CD4-positive, alpha-beta T cell (primary cell): ENCODE results near the gene STAB2. TPM values are rescaled to one million over a fixed set of nuclear protein-coding genes. Genes with fewer than 3 reads are reported as not detected.
"Not testable (repeated sequence)": the region's sequence is repeated elsewhere in the genome, so short reads cannot be mapped to it uniquely, and the experiment has no call there.

ENCODE experiments used
- ATAC-seq: fragments of 200-7000 bp; cut with Tn5 transposase; one replicate; pipeline ENCODE4 v1.10.0; 2022; ENCODE audit warnings: mild to moderate bottlenecking; ENCODE audit not compliant: poor library complexity
- CTCF ChIA-PET: fragments of 350-600 bp; sonication (Branson Sonifier 250); formaldehyde crosslinking; loops from one replicate; lab custom pipeline; 2021; ENCODE audit warnings: antibody characterized with exemption, inconsistent platforms; lab: Charles Lee
- POLR2A ChIA-PET: fragments of 350-600 bp; sonication (Branson Sonifier 250); formaldehyde crosslinking; loops from one replicate; lab custom pipeline; 2021; ENCODE audit warnings: antibody characterized with exemption, inconsistent platforms; lab: Charles Lee
- DNase-seq, 14 experiments: peaks; one replicate each; pipeline ENCODE4 v3.0.0-alpha.2; 2013 to 2020; ENCODE audit warnings: mixed read lengths in 2 of 14
- H3K27ac ChIP-seq, 2 donors: one replicate each; pipeline versions ENCODE4 v1.5.1 to v1.7.0; 2013; ENCODE audit warnings: low read length in 2 of 2, low read depth in 1 of 2, mild to moderate bottlenecking in 1 of 2
- H3K27me3 ChIP-seq, 2 experiments: 1 replicate in 1 of 2; 2 replicates in 1 of 2; pipeline versions ENCODE4 v1.6.1 to v1.7.0; 2013; ENCODE audit warnings: low read length in 2 of 2, control low read depth in 1 of 2, mild to moderate bottlenecking in 1 of 2, moderate library complexity in 1 of 2; ENCODE audit not compliant: insufficient read depth in 2 of 2, control insufficient read depth in 1 of 2
- H3K36me3 ChIP-seq: one replicate; pipeline ENCODE4 v1.6.1; 2013; ENCODE audit warnings: low read length, control low read depth; ENCODE audit not compliant: insufficient read depth
- H3K4me1 ChIP-seq: one replicate; pipeline ENCODE4 v1.6.1; 2013; ENCODE audit warnings: low read length, control low read depth; ENCODE audit not compliant: insufficient read depth
- H3K4me3 ChIP-seq: one replicate; pipeline ENCODE4 v1.5.1; 2013; ENCODE audit warnings: mild to moderate bottlenecking, low read length, moderate library complexity
- H3K9me3 ChIP-seq, 2 experiments: 1 replicate in 1 of 2; 2 replicates in 1 of 2; pipeline versions ENCODE4 v1.6.1 to v1.7.0; 2013; ENCODE audit warnings: low read length in 2 of 2, mild to moderate bottlenecking in 2 of 2, control low read depth in 1 of 2, moderate library complexity in 1 of 2; ENCODE audit not compliant: control insufficient read depth in 1 of 2, insufficient read depth in 1 of 2
- H3K27ac Mint-ChIP-seq: one replicate; pipeline ENCODE4 v1.8.0; 2020; ENCODE audit warnings: mixed read lengths
- H3K27me3 Mint-ChIP-seq: one replicate; pipeline ENCODE4 v1.8.0; 2021; ENCODE audit warnings: mixed read lengths
- H3K36me3 Mint-ChIP-seq: one replicate; pipeline ENCODE4 v1.8.0; 2021; ENCODE audit warnings: low read depth, mixed read lengths
- H3K4me1 Mint-ChIP-seq: one replicate; pipeline ENCODE4 v1.8.0; 2021; ENCODE audit warnings: low read depth, mixed read lengths
- H3K4me3 Mint-ChIP-seq: one replicate; pipeline ENCODE4 v1.8.0; 2020; ENCODE audit warnings: mild to moderate bottlenecking, mixed read lengths
- H3K9me3 Mint-ChIP-seq: one replicate; pipeline ENCODE4 v1.8.0; 2020; ENCODE audit warnings: mixed read lengths
- CTCF ChIP-seq: fragments of 200-600 bp; IDR thresholded peaks from one replicate; pipeline ENCODE4 v1.8.0; 2022; ENCODE audit warnings: antibody characterized with exemption, mild to moderate bottlenecking
- intact Hi-C, 2 experiments: fragments of 100-400 bp; cut with DNase I in 1 of 2; cut with micrococcal nuclease in 1 of 2; formaldehyde crosslinking; loops; one replicate each; pipeline versions ENCODE4 v1.15.1 to v1.9.0; 2023 to 2025; cut with DNase I, micrococcal nuclease
- total RNA-seq, 174 experiments: library from RNA in 2 of 174; stranded (reverse) in 2 of 174; gene quantifications; one replicate each; pipeline ENCODE4 v1.2.3 and lab custom pipeline; 2021 to 2026

The STAB2 gene
- total RNA-seq, 2 experiments from 2014 or later = not detected

DNA sequence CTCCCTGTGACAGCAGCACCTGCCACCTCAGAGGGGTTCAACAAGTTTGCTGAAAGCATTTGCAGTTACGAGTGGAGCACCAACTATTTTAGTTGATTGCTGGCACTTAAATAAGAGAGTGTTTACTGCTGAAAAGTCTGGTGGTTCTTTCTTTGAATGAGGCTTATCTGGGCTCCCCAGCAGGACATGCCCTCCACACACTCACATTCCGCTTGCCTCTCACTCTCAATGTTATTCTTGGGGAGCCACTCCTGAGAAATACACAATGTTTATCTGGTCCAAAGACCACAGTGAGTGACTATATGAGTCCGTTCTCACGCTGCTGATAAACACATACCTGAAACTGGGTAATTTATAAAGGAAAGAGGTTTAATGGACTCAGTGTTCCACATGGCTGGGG lies 222.1 kb downstream of the STAB2 start:
- ATAC-seq (no peak), DNase-seq (no peak)
- Mint-ChIP-seq H3K27ac (no peak overlapping the region), H3K27me3 (no peaks in the 10 kb centered on the region), H3K4me1 (no peaks in the 10 kb centered on the region), H3K9me3 (no peaks in the 10 kb centered on the region), H3K36me3 (peaks cover 43% of the 10 kb centered on the region), H3K4me3 (no peak overlapping the region)
- Histone ChIP-seq H3K36me3 (peaks cover 15% of the 10 kb centered on the region), H3K27ac (no peak overlapping the region), H3K9me3 (no peaks in the 10 kb centered on the region), H3K27me3 (no peaks in the 10 kb centered on the region), H3K4me3 (no peak overlapping the region), H3K4me1 (no peaks in the 10 kb centered on the region)
- intact Hi-C loops = no loop called here
- no peak for TF ChIP-seq CTCF
- ChIA-PET CTCF (no interaction called here), POLR2A (no interaction called here)

DNA sequence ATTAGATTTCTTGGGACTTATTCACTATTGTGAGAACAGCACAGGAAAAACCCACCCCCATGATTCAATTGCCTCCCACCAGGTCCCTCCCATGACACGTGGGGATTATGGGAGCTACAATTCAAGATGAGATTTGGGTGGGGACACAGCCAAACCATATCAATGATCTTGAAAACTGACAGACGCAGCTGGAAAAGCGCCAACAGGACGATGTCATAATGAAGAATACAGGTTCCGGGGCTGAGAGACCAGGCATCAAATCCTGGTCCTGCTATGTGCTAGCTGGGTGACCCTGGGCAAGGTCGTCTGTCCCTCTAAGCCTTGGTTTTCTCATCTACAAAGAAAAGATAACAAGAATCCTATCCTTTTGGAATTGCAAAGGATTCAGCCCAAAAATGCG lies 222.6 kb downstream of the STAB2 start:
- H3K9me3 Mint-ChIP-seq, H3K27me3 Mint-ChIP-seq, H3K27me3 ChIP-seq, H3K27ac Mint-ChIP-seq, H3K27ac ChIP-seq, H3K9me3 ChIP-seq, H3K4me1 ChIP-seq, ATAC-seq, intact Hi-C loops, POLR2A ChIA-PET, H3K4me1 Mint-ChIP-seq, CTCF ChIA-PET, H3K4me3 ChIP-seq, DNase-seq, H3K4me3 Mint-ChIP-seq: not testable (repeated sequence)
- peaks cover 45% of the 10 kb centered on the region for H3K36me3 Mint-ChIP-seq
- peaks cover 15% of the 10 kb centered on the region for H3K36me3 ChIP-seq

DNA sequence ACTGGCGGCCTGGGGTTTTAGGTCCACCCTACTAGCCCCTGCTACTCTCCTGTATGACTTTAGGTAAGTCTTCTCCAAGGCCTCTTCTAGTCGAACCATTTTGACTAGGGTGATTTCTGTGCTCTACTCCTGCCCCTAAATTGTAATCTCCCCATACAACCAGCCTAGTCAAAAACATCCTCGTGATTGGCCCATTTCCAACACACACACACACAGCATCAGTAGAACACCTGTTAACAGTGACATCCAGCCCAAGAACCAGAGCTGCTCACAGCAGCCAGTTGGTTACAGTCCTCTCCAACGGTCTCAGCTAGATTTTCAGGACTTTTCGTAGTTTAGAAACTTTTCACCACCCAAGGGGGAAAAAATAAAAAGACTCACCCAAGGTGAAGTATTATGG lies 223.0 kb downstream of the STAB2 start:
- Histone ChIP-seq H3K4me1 (no peaks in the 10 kb centered on the region), H3K9me3 (no peaks in the 10 kb centered on the region), H3K4me3 (no peak overlapping the region), H3K27me3 (no peaks in the 10 kb centered on the region), H3K36me3 (peaks cover 15% of the 10 kb centered on the region), H3K27ac (no peak overlapping the region)
- Mint-ChIP-seq H3K27ac (no peak overlapping the region), H3K4me3 (no peak overlapping the region), H3K27me3 (no peaks in the 10 kb centered on the region), H3K36me3 (peaks cover 48% of the 10 kb centered on the region), H3K4me1 (no peaks in the 10 kb centered on the region), H3K9me3 (no peaks in the 10 kb centered on the region)
- POLR2A ChIA-PET = no interaction called here
- no peak for TF ChIP-seq CTCF
- CTCF ChIA-PET = no interaction called here
- intact Hi-C loops = no loop called here
- DNase-seq = no peak
- ATAC-seq = no peak

DNA sequence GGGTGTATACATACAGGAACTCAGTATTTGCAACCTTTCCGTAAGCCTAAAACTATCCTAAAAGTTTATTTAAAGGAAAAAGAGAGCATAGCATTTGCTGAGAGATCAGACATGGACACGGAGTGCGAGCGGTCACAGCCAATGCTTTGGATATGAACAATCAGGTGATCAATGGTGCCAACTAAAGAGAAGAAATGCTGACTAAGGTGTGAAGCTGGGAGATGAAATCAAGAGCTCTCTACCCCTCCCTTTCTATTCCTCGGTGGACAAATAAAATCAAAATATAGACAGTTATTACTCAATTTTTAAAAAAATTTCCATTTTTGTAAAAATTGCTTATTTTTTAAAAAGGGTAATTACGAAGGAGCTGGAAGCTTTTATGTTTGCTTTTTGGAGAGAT lies 224.7 kb downstream of the STAB2 start:
- ChIA-PET CTCF (no interaction called here), POLR2A (no interaction called here)
- Mint-ChIP-seq H3K4me3 (no peak overlapping the region), H3K9me3 (no peaks in the 10 kb centered on the region), H3K36me3 (peaks cover 37% of the 10 kb centered on the region), H3K27me3 (no peaks in the 10 kb centered on the region), H3K27ac (no peak overlapping the region), H3K4me1 (no peaks in the 10 kb centered on the region)
- Histone ChIP-seq H3K27me3 (no peaks in the 10 kb centered on the region), H3K4me1 (no peaks in the 10 kb centered on the region), H3K4me3 (no peak overlapping the region), H3K9me3 (no peaks in the 10 kb centered on the region), H3K27ac (no peak overlapping the region), H3K36me3 (peaks cover 11% of the 10 kb centered on the region)
- TF ChIP-seq CTCF = no peak
- intact Hi-C loops = no loop called here
- no peak for DNase-seq
- no peak for ATAC-seq
